Measurements from ENCODE around the gene EEF1E1.

Gene EEF1E1

DNA sequence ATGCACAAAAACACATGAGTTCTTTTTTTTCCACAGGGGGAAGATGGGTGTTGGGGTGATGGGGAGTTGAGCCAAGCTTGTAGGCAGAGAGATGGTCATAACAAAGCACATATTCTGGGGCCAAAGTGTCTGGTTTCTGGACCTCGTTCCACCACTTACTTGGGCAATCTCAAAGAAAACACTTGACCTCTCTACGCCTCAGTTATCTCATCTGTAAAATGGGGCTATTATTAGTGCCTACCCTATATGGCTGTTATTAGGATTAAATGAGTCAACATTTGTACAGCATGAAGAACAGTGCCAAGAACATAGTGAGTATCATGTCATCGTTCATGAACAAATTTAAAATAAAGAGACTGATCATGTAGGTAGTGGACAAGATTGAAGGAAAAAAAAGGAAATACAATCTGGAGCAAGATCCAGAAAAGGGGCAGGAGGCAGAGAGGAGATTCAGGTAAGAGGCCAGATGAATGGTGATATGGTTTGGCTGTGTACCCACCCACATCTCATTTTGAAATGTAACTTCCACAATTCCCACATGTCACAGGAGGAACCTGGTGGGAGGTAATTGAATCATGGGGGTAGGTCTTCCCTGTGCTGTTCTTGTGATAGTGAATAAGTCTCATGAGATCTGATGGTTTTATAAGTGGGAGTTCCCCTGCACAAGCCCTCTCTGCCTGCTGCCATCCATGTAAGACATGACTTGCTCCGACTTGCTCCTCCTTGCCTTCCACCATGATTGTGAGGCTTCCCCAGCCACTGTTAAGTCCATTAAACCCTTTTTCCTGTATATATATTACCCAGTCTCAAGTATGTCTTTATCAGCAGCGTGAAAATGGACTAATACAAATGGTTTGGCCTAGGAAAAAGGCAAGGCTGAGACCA lies 14.2 kb downstream of the EEF1E1 start:
- no peaks in the 10 kb centered on the region for H3K27me3 ChIP-seq (ENCODE audit: low read depth, low read length)
- H3K4me3 ChIP-seq (ENCODE audit: low read length): no peak overlapping the region
- peaks cover 54% of the 10 kb centered on the region for H3K36me3 ChIP-seq (replicated peaks; ENCODE audit: low read depth, low read length)
- H3K9me3 ChIP-seq (ENCODE audit: insufficient read depth, low read length): no peaks in the 10 kb centered on the region
- H4K20me1 ChIP-seq (ENCODE audit: insufficient read depth, low read length): peaks cover 3% of the 10 kb centered on the region; the same call in 1 of the 2 replicates
- H3K9ac ChIP-seq (ENCODE audit: low read length): no peak overlapping the region
- no peak overlapping the region for H3K4me2 ChIP-seq (ENCODE audit: low read length)
- no peaks in the 10 kb centered on the region for H3K4me1 ChIP-seq (ENCODE audit: low read length)
- peaks cover 52% of the 10 kb centered on the region for H3K79me2 ChIP-seq (ENCODE audit: low read length)
- TF ChIP-seq EZH2phosphoT487 (IDR thresholded peaks at IDR 0.05; ENCODE audit: low read depth) (no peak), CTCF (IDR thresholded peaks at IDR 0.05; ENCODE audit: low read depth, low read length) (no peak)
- H2AFZ ChIP-seq (ENCODE audit: low read depth, low read length): no peak overlapping the region
- H3K27ac ChIP-seq (ENCODE audit: low read length): no peak overlapping the region

GRCh38 chr6:8086755-8087306 lies 15.5 kb downstream of the EEF1E1 start:
- H3K9me3 ChIP-seq (ENCODE audit: insufficient read depth, low read length): no peaks in the 10 kb centered on the region
- TF ChIP-seq EZH2phosphoT487 (IDR thresholded peaks at IDR 0.05; ENCODE audit: low read depth) (no peak), CTCF (IDR thresholded peaks at IDR 0.05; ENCODE audit: low read depth, low read length) (no peak)
- no peaks in the 10 kb centered on the region for H3K4me1 ChIP-seq (ENCODE audit: low read length)
- H3K27ac ChIP-seq (ENCODE audit: low read length): no peak overlapping the region
- peaks cover 51% of the 10 kb centered on the region for H3K79me2 ChIP-seq (ENCODE audit: low read length)
- no peak overlapping the region for H3K9ac ChIP-seq (ENCODE audit: low read length)
- H2AFZ ChIP-seq (ENCODE audit: low read depth, low read length): no peak overlapping the region
- peaks cover 52% of the 10 kb centered on the region for H3K36me3 ChIP-seq (replicated peaks; ENCODE audit: low read depth, low read length)
- no peak overlapping the region for H3K4me2 ChIP-seq (ENCODE audit: low read length)
- H4K20me1 ChIP-seq (ENCODE audit: insufficient read depth, low read length): peaks cover 3% of the 10 kb centered on the region; the same call in 1 of the 2 replicates
- no peaks in the 10 kb centered on the region for H3K27me3 ChIP-seq (ENCODE audit: low read depth, low read length)
- H3K4me3 ChIP-seq (ENCODE audit: low read length): no peak overlapping the region

GRCh38 chr6:8085053-8085511 lies 17.3 kb downstream of the EEF1E1 start:
- no peak overlapping the region for H3K4me2 ChIP-seq (ENCODE audit: low read length)
- H2AFZ ChIP-seq (ENCODE audit: low read depth, low read length): no peak overlapping the region
- no peak overlapping the region for H3K9ac ChIP-seq (ENCODE audit: low read length)
- H4K20me1 ChIP-seq (ENCODE audit: insufficient read depth, low read length): peaks cover 3% of the 10 kb centered on the region; the same call in 1 of the 2 replicates
- H3K9me3 ChIP-seq (ENCODE audit: insufficient read depth, low read length): no peaks in the 10 kb centered on the region
- no peak overlapping the region for H3K4me3 ChIP-seq (ENCODE audit: low read length)
- no peaks in the 10 kb centered on the region for H3K27me3 ChIP-seq (ENCODE audit: low read depth, low read length)
- H3K36me3 ChIP-seq (replicated peaks; ENCODE audit: low read depth, low read length): peaks cover 39% of the 10 kb centered on the region
- TF ChIP-seq EZH2phosphoT487 (IDR thresholded peaks at IDR 0.05; ENCODE audit: low read depth): no peak
- no peak for TF ChIP-seq CTCF (IDR thresholded peaks at IDR 0.05; ENCODE audit: low read depth, low read length)
- peaks cover 41% of the 10 kb centered on the region for H3K79me2 ChIP-seq (ENCODE audit: low read length)
- peaks cover 9% of the 10 kb centered on the region for H3K4me1 ChIP-seq (ENCODE audit: low read length)
- H3K27ac ChIP-seq (ENCODE audit: low read length): no peak overlapping the region

DNA sequence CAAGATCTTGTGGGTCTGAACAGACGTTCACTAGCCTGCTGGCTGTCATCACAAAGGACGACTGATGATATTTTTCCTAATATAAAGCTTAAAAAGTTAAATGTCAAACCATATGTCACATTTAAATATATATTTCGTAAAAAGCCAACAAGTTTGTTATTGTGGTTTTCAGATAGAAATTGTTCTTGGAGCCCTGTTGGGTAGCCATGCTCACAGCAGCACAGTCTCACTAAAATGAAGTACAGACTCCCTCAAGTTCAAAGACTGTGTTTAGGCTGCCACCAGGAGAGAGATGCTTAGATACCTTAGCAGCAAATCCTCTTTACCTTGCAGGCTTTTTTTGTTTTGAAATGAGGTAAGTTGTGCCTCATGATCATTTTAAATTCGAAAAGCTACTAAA lies 17.8 kb downstream of the EEF1E1 start:
- H3K27me3 ChIP-seq (ENCODE audit: low read depth, low read length): no peaks in the 10 kb centered on the region
- no peak overlapping the region for H3K27ac ChIP-seq (ENCODE audit: low read length)
- peaks cover 3% of the 10 kb centered on the region; the same call in 1 of the 2 replicates for H4K20me1 ChIP-seq (ENCODE audit: insufficient read depth, low read length)
- H3K36me3 ChIP-seq (replicated peaks; ENCODE audit: low read depth, low read length): peaks cover 38% of the 10 kb centered on the region
- peaks cover 12% of the 10 kb centered on the region for H3K4me1 ChIP-seq (ENCODE audit: low read length)
- TF ChIP-seq CTCF (IDR thresholded peaks at IDR 0.05; ENCODE audit: low read depth, low read length) (no peak), EZH2phosphoT487 (IDR thresholded peaks at IDR 0.05; ENCODE audit: low read depth) (no peak)
- peaks cover 41% of the 10 kb centered on the region for H3K79me2 ChIP-seq (ENCODE audit: low read length)
- H3K9me3 ChIP-seq (ENCODE audit: insufficient read depth, low read length): no peaks in the 10 kb centered on the region
- no peak overlapping the region for H3K4me2 ChIP-seq (ENCODE audit: low read length)
- H3K4me3 ChIP-seq (ENCODE audit: low read length): no peak overlapping the region
- H3K9ac ChIP-seq (ENCODE audit: low read length): no peak overlapping the region
- no peak overlapping the region for H2AFZ ChIP-seq (ENCODE audit: low read depth, low read length)
